GM19025 (cell line): ENCODE data around the gene RP2.

Experiments
- ATAC-seq: cut with Tn5 transposase; IDR thresholded peaks from one replicate; pipeline ENCODE4 v1.9.1; 2021; ENCODE audit warnings: mild to moderate bottlenecking, low read depth, moderate library complexity; ENCODE audit not compliant: unreplicated experiment

The RP2 gene

DNA sequence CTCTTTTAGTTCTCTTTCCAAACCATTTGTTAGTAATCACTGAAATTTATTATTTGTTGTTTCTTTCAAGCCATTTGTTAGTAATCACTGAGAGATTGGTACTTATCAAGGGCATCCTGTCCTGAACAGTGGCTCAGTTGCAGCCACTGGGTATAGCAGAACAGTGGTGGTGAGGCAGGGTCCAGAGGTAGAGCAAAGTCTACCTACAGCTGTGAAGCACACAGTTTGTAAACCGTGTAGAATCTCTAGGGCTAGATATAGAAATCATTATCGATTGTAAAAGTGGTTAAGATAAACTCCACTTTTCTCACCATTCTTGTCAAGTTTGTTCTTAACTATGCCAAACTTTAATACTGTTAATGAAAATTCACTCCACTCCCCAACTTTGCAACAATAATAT is 79.4 kb downstream of the RP2 start:
- no peak for ATAC-seq

DNA sequence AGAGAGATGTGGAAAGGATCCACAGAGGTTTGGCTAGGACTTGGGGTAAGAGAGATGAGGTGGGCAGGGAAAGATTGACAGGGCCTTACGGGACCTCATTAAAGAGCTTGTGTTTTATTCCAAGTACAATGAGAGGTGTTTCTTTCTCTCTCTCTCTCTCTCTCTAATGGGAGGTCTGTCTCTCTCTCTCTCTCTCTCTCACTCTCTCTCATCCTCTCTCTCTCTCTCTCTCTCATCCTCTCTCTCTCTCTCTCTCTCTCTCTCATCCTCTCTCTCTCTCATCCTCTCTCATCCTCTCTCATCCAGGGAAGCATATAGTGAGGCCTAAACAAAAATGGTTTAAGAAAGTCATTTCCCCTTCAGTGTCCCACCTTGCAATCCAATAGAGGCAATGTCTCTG is 80.8 kb downstream of the RP2 start:
- no peak for ATAC-seq

DNA sequence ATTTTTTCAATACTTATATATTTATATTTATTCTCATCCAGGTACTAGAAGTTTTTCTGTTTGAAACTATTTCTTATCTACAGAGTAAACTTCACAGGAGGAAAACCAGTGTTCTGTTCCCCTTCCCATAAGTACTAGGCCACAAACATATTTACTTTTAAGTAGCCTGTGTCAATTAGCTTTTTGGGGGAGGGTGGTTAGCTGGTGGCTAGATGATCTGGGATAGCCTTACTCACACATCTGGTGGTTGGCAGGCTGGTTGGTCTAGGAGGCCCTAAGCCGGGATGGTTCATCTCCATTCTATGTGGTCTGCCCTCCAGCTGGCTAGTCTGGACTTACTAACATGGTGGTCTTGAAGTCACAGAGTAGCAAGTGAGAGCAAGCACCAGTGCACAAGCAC is 81.6 kb downstream of the RP2 start:
- ATAC-seq, result no peak

GRCh38 chrX:46920235-46920634 is 83.4 kb downstream of the RP2 start:
- no peak for ATAC-seq

- ATAC-seq, result no peak
These were observed 85.8 kb downstream of the RP2 start for GRCh38 chrX:46922611-46923010.

DNA sequence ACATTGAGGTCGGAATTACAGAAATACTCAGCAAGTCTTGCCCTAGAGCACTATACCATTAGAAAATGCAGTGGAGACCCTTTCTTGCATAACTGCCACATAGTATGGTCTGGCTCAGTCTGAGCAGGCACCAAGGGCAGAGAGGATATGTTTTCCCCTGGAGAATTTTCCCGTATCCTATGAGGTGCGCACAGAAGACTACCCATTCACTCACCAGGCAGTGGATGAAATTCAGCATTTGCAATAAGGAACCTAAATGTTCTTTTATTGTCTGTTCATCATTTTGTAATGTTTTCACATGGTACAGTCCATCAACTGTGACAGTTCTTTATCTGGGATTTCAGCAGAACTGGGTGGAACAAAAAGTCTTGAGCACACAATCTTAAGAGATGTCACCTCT is 90.9 kb downstream of the RP2 start:
- ATAC-seq, result no peak

GRCh38 chrX:46929439-46930261 is 92.8 kb downstream of the RP2 start:
- ATAC-seq, result no peak
